HG02678 (cell line): Measurements from ENCODE around the gene CAMK2D.
A peak's percentile ranks its signal among the peaks of the same experiment; 100 is the strongest.

Experiments used
- ATAC-seq: cut with Tn5 transposase; IDR thresholded peaks from one replicate; pipeline ENCODE4 v1.9.1; 2021; ENCODE audit warnings: mild to moderate bottlenecking, moderate library complexity; ENCODE audit not compliant: unreplicated experiment

Gene CAMK2D

DNA sequence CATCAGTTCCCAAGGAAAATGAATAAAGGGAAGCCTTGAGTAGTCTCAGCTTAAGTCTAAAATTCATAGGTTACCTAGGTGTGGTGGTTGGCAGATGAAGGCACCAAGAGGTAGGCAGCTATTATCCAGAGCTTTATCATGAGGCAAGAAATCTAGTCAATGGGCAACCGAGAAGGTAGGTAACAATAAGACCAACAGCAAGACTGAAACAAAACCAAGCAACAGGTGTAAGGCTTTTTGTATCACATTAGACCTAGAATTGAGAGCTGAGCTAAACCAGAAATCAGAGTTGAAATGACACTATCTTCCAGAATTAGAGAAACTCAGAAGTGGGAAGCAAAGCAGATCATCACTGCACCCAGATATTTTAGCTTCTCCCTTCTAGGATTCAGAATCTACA is 117.1 kb downstream of the CAMK2D start:
- no peak for ATAC-seq

DNA sequence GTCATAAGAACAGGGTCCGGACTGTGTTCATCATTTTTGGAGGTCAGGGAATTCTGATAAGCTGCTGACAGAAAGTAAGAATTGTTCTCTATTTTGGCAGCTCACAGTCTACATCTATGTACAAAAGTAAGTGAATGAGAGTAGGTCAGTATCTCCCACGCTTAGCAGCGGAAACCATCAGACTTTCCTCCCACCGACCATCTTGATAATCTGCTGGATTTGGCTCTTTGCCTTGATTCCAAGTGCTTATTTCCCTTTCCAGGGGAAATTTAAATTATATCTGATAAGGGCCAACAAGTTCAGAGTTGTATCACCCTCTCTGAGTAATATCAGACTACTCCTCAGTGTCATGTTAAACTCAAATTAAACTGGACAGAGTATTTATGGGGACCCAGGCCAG is 118.0 kb downstream of the CAMK2D start:
- no peak for ATAC-seq

DNA sequence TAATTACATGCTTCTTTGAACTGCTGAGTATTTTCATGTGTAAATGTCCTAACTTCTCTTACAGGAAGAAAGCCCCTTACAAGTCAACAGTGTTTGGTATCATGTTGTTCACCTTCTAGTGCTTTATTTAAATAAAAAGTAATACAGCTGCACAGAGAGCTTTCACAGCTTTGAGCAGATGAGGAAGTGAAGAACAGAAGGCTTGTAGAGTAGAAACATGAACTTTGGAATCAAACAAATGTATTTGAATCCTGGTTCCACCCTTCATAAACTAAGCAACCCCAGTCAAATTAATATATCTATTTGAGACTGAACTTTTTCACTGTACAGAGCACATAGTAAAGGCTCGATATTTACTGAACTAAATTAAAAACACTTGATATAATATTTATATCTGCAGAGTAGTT is 120.5 kb downstream of the CAMK2D start:
- ATAC-seq = peak; percentile 77

DNA sequence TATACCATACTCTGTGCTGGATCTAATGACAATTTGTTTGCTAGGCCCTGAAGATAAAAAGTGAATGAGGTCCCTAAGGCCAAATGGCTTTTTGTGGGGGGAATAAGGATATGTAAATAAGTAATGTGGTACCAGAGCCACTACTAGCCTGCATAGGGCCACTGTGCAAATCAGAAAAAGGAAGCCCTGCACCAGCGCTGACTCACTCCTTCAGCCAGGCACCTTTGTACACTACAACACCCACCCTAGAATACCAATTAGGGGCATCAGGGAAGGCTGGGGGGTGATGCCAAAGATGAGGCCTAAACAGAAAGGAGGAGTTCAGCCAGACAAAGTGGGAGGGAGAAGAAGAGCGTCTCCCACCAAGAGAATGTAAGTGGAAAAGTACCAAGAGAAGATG is 122.2 kb downstream of the CAMK2D start:
- ATAC-seq = peak; percentile 35

DNA sequence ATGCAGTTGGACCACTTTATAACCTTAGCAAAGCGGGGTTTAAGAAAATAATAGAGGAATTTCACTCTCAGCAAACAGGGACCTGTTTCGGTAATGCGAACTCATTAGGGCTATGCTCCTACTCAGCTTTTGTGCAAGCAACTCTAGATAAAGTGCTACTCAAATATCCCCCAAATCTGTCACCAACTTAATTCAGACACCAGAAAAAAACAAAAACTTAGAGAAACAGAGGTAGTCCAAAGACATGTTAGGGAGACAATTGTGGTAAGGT is 123.0 kb downstream of the CAMK2D start:
- no peak for ATAC-seq

DNA sequence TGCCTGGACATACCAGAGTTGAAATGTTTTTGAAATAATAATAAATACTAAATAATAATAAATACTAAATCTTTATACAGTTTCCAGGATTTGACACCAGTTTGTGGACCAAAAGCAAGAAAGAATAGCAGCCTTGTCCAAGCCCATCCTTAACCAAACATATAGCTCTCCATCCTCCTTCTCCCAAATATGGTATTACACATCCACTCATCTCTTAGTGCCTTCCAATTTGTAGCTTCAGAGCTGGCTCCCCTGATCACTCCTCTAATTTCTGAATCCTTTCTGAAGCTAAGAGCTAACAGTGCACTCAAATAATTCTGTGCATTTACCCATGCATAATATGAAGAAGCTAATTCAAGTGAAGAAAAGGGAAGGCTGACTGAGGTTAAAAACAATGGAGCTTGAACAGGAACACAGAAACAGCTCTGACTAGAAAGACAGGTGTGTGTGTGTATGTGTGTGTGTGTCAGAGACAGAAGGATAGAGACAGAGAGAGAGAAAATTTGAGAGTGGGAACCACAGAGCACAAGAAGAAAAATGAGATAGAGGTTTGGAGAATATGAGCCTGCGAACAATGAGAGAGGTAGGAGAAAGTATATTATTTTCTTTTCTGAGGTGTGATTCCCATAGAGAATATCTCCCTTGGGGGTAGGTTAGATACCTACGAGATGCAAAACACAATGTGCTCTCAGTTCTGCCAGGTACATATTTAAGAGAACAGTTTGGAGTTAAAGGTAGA is 123.5 kb downstream of the CAMK2D start:
- ATAC-seq = no peak

DNA sequence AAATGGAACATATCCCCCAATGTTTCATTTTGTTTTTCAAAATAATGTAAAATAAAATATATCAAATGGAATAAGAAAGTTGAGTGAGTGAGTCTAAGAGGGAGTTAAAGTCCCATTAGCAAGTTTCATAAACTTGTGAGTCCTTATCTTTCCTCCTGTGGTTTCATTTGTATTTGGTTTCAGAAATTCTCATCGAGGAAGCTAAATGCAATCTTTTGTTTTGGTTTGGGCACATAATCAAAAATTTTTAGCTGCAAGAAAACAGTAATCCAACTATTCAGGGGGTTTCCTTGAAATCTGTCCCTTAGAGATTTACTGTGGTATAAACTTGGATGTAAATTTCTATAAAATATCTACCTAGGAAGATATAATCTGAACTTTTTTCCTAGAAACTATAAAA is 124.2 kb downstream of the CAMK2D start:
- ATAC-seq = no peak

DNA sequence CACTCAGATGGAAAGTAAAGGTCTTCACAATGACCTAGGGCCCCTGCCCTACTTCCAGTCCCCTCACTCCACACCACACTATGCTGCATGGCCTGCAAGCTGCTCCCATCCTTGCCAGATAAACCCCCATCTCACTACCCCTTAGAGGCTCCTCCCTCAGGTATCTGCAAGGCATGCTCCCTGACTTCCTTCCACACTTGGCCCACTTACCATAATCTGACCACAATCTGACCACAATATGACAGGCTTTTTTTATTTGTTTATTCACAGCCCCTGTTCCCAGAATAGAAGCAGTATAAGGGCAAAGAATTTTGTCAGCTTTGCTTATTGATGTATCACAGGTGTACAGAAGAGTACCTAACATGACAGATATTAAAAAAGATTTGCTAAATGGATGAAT is 124.7 kb downstream of the CAMK2D start:
- peak; percentile 14 for ATAC-seq

- ATAC-seq = peak; percentile 39
These were observed 125.1 kb downstream of the CAMK2D start for GRCh38 chr4:113636438-113636818.

DNA sequence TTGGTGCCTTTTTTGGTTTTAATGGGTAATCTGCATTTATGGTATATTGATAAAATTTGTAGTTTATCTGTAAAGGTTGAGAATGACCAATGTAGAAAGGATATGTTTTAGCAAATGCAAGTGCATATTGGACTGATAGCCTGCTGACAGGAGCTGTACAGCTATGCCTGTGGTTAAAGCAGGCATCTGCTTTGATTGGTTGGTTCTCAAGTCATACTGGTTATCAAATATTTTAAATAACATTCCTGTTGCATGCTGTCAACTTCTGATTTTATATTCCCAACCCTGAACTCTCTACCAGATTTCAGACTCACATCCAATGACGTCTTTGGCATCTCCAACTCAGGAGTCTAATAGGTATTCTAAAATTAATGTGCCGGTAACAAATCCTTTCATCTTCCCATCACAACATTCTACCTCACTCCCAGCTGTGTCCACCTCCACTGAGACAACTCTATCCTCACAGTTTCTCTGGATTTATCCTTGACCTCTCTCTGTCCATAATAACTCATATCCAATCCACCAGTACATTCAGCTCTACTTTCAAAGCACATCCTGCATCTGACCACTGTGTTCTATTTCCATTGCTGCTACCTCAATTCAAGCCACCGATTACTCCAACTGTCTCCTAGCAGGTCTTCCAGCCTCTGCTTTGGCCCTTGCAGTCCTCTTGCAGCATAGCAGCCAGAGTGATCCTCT is 125.7 kb downstream of the CAMK2D start:
- peak; percentile 2 for ATAC-seq

GRCh38 chr4:113634081-113634969 is 127.2 kb downstream of the CAMK2D start:
- no peak for ATAC-seq

- no peak for ATAC-seq
These were observed 128.1 kb downstream of the CAMK2D start for GRCh38 chr4:113633467-113633866.

GRCh38 chr4:113628711-113629110 is 132.8 kb downstream of the CAMK2D start:
- no peak for ATAC-seq

- no peak for ATAC-seq
These were observed 134.2 kb downstream of the CAMK2D start for GRCh38 chr4:113627321-113627720.

- no peak for ATAC-seq
These were observed 135.6 kb downstream of the CAMK2D start for GRCh38 chr4:113625902-113626301.

DNA sequence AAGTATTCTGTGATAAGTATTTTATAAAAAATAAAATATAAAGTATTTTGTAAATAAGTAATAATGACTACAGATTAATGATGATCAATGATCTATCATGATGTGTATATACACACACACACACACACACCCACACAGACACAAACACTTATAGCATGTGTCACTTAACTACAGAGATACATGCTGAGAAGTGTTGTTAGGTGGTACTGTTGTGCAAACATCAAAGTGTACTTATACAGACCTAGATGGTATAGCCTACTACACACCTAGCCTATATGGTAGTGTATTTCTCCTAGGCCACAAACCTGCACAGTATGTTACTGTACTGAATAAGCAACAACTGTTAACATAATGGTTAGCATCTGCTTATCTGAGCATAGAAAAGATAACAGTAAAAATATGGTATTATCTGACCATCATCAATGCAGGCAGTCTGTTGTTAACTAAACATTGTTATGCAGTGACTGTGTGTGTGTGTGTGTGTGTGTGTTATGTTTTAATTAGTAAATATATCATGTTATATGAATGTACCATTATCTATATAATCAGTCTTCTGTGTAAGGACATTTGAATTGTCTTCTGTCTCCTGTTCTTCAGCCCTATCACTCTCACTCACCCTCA is 138.2 kb downstream of the CAMK2D start:
- ATAC-seq = no peak

DNA sequence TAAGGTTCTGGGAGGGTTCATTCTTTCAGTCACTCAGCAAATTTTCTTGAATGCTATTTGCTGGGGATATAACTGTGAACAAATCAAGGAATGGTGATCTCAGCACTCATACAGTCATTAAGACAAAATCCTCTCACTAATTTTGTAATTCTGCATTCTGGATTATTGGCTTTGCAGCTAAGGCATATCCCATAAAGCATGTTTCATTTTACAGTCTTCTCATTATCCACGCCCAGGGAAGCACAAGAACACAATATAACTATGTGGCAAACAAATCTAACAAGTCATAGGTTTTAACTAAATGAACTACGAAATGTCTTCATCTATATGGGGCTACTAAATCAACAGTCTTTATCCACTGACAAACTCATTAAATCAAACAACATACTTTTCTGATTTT is 139.9 kb downstream of the CAMK2D start:
- no peak for ATAC-seq

- no peak for ATAC-seq
These were observed 141.5 kb downstream of the CAMK2D start for GRCh38 chr4:113620032-113620431.

DNA sequence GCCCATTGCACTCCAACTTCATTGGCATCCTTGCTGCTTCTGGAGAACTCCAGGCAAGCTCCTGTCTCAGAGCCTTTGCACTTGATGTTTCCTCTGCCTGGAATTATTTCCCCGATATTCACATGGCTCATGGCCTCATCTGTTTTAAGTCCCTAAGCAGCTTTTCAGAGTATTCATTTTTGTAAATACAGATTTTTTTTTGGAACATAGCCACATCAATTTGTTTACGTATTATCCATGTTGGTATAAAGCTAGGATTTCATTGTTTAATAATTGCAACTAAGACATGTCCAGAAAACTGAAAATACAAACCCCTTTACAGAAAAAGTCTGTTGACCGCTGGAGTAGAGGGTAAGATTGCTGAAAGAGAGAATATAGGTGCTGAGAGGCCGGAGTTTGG is 142.0 kb downstream of the CAMK2D start:
- no peak for ATAC-seq

- ATAC-seq = no peak
These were observed 143.3 kb downstream of the CAMK2D start for GRCh38 chr4:113618205-113618604.

- ATAC-seq = no peak
These were observed 144.3 kb downstream of the CAMK2D start for GRCh38 chr4:113617195-113617594.
